Ramos (cell line): ENCODE data around the gene GORASP1.

Experiments
- in situ Hi-C: fragments of 300-500 bp; cut with MboI; formaldehyde crosslinking; loops from one replicate; pipeline ENCODE4 v1.14.3; 2022; ENCODE audit warnings: low sequenced_read_pairs; ENCODE audit not compliant: unreplicated experiment

GORASP1 gene

DNA sequence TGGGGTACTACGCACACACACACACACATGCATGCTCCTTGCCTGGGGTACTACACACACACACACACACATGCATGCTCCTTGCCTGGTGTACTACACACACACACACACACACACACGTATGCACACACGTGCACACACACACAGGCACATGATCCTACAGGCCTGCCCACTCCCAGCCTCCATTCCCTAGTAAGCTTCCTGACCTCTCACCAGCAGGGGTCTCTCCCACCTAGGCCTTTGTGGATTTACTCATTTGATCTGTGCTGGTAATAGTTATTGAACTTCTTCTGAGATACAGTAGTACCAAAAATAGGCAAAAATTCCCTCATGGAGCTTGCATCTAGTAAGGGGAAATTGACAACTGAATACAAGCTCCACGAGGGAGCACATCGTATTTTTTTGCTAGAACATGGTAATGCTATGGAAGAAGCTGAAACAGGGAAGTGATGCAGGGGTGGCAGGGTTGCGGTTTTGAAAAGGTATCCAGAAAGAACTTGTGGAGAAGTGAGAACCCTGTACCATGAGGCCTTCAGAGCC is 19.2 kb upstream of the GORASP1 start:
- in situ Hi-C loops, result no loop called here

DNA sequence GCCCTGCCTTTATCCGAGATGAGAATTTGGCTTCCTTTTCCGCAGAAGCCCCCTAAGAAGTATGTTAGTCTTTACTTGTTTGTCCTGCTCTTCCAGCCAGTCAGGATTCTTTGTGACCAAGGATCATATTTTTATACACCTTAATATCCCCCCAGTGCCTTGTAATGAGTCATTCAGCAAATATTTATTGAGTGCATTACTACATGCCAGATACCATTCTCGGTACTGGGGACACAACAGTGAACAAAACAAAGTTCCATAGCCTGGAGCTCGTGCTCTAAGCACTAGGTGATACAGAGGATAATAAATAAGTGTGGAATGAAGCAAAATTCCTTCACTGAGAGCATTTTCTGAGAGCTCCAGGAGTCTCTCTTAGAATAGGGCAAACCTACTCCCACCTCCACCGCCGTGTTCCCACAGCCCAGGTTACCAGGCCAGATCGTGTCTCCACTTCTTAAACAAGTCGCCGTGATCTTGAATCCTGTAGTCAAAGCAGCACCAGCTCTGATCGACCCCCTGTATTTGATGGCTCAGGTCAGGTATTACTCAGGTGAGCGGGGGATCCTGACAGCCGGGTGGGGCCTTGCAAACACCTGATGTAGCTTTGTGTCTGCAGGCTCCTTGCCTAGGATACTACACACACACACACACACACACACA is 18.5 kb upstream of the GORASP1 start:
- in situ Hi-C loops, result no loop called here

DNA sequence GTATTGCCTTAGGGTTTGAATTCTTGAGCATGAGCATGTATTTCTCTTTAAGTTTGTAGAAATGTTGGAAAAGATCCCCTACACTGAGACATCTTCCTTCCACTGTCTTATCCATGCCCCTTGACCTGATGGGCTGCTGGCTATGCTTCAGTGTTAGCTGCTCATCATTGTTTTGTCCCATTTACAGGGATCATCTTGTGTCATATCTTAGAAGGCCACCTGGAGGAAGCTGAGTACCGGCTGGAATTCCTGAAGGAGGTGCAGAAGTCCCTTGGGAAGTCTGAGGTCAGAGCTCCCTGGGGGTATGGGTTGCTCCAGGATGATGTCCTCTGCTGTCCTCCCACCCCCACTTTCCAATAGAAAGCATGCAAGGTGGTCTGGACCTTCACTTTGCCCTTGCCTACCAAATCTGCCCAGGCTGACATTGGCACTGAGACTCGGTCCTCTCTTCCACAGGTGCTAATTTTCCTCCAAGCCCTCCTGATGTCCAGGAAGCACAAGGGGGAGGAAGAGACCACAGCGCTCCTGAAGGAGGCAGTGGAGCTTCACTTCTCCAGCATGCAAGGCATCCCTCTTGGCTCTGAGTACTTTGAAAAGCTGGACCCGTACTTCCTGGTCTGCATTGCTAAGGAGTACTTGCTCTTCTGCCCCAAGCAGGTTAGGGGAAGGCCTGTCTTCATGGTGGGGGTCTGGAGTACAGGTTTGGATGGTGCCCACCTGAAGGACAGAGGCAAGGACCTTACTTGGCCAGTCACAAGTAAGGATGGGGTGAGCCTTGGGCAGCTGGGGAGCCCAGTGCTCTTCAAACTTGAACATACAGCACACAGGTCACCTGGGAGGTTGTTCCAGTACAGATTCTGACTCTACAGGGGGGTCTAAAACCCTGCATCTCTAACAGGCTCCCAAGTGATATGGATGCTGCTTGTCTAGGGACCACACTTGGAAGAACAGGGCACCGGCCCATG is 17.7 kb upstream of the GORASP1 start:
- in situ Hi-C loops, result no loop called here

DNA sequence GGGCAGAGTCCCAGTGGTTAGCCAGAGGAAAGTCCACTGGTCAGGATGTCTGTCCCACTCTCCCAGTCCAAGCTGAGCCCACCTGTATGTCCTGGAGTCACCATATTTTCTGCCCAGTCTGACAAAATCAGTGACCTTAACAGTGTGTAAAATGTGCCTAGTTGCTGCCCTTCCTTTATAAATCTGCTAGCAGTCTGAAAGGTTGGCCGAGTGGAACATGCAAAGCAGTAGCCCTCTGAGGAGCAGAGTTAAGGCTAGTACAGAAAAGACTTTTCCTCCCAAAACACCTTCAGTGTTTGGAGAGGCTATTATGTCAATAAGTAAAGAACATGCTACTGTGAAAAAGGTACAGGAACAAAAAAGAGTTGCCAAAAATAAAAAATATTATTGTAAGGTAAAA is 15.4 kb upstream of the GORASP1 start:
- in situ Hi-C loops, result no loop called here

DNA sequence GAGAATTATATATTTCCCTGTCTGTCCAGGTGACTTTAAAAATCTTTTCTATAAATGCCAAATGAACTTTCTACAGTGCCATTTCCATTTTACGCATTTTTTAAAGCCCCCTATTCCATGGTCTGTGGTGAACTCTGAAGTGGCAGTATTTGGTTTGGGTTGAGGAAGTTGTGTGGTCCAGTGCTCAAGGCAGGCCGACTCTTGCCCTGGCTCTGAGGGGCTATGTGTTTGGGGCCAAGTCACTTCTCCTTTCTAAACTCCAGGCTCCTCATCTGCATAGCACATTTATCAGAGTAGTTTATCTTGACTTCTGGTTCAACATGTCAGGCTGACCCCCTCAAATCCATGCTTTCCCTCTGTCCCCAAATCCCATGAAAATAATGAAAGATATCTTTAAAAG is 14.2 kb upstream of the GORASP1 start:
- in situ Hi-C loops, result no loop called here

DNA sequence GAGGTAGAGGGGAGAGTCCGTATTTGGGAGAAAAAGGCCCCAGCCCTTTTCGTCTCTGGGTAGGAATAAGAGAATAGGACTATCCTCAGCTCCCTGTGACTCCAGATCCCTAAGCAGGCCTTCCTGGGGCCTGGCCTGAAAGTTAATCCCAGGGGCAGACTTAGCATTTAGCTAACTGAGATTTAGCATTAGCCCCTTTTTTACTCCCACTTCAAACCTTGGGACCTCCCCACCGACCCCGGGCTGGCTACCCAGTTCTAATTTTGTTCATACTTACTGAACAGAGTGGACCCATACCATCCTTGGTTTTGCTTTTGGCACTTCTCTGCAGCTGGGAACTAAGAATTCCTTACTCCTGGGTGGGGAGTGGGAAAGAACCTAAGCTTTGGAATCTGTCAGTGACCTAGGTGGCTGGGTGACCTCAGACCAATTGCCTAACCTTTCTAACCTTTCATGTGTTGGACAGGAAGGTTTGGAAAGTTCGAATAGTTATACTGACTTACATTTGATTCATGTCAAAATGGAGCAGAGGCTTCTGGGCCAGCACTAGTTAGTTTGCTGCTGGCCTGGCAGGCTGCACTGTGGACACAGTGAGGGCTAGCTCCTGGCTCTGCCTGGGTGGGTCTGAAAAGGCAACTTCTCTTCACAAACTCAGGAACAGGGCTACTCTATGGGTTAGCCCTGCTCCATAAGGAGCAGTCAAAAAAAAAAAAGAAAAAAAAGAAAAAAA is 11.7 kb upstream of the GORASP1 start:
- in situ Hi-C loops, result no loop called here

- in situ Hi-C loops, result no loop called here
Observed at GRCh38 chr3:39118079-39118478, 10.7 kb upstream of the GORASP1 start.

DNA sequence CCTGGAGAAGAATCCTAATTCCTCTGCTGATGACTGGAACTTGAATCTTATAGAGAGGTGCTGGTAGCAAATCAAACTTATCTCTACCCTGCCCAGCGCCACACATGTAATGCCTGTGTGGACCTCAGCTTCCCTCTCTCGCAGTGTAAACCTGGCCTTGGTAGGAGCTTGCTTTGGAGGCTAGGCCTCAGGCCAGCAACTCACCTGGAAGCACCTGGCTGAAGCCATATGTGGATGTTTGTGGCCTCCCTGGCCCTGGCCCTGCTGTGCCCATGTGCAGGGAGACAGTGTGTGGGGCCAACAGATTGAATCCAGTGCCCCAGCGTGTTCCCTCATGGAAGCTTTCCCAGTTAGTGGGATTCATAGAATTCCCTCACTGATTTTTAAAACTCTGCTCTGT is 8.4 kb upstream of the GORASP1 start:
- in situ Hi-C loops, result no loop called here

DNA sequence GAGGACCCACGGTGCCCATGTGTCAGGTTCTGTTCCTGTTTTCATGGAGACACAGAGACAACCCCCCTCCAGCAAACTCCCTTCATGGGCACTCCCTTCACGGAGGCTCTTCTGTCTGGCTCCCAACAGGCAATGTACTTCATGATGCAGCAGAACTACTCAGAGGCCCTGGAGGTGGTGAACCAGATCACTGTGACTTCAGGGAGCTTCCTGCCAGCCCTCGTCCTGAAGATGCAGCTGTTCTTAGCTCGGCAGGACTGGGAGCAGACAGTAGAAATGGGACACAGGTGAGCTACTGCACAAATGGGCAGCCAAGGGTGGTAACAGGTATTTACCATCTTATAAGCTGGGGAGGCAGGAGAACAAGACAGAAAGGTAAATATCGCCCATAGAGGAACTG is 7.0 kb upstream of the GORASP1 start:
- in situ Hi-C loops, result no loop called here

DNA sequence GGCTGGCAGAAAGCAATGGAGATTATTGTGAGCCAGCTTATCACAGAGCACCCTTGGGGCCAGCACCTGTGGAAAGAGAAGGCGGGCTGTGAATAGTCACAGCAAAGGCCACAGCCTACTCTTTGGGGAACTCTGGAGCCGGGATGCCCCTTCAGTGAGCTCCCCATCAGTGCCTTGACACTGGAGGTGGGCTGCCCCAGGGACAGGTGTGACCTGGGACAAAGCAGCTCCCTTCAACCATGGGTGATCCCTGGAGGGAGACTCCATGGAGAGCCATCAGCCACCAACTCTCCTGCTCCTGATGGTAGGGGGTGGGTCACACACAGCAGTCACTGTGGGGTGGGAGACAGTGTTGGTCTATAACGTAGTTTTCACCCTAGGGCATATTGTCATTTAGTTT is 5.9 kb upstream of the GORASP1 start:
- in situ Hi-C loops, result no loop called here

GRCh38 chr3:39112535-39112934 is 5.1 kb upstream of the GORASP1 start:
- in situ Hi-C loops, result no loop called here

- in situ Hi-C loops, result no loop called here
Observed at GRCh38 chr3:39112113-39112512, 4.7 kb upstream of the GORASP1 start.

DNA sequence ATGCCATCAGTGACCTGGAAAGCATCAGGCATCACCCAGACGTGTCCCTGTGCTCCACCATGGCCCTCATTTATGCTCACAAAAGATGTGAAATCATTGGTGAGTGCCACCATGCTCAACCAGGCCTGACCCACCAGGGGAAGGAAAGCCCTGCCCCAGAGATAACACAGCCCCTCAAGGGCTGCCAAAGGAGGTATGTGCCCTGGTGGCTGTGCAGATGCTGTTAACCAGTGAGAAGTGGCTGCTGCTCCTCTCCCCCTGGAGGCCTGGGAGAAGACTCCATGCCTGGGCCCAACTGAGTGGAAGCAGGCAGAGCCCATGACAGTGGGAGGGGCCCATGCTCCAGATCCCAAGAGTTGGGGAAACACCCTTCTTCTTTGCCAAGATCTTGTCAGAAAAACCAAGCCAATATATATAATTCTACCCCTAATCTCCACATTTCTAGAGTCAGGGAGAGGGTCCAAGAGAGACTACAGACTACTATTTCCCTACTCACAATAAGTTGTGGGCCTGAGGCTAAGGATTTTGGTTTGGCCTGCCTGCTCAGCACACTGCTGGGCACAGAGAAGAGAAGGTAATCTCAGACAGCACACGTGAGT is 2.7 kb upstream of the GORASP1 start:
- in situ Hi-C loops, result no loop called here

DNA sequence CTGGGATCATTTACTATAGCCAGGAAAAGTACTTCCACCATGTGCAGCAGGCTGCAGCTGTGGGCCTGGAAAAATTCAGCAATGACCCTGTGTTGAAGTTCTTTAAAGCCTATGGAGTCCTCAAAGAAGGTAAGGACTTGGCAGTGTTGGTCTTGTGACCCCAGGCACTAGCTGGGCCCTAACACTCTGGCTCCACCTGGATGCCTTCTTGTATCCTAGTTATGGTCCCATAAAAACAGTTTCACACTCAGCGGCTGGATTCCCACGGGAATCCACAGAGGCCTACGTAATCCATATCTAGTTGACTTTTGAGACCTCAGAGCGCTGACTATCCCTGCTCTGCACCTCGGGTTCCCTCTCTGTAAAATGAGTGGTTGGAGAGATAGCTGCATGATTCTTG is 1.7 kb upstream of the GORASP1 start:
- in situ Hi-C loops, result no loop called here

DNA sequence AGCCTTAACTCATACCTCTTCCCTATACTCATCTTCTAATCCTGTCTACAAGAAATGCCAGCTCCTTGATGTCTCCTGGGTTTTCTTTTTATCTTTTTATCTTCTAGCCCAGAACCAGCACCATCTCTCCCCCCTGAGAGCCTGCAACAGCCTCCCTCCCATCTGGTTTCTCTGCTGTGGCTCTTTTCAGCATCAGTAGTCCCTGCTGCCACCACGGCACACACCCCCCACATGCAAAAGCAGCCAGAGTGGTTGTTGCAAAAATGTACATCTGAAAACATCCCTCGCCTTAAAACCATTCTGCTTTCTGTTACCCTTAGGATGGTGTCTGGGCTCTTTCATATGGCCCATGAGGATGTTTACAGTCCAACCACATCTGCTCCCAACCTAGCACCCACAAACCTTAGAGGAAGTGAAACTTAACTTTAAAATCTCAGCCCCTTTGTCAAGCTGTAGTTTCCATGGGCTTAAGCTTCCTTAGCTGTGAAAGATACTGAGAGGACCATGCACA is 828 bp upstream of the GORASP1 start:
- in situ Hi-C loops, result no loop called here

DNA sequence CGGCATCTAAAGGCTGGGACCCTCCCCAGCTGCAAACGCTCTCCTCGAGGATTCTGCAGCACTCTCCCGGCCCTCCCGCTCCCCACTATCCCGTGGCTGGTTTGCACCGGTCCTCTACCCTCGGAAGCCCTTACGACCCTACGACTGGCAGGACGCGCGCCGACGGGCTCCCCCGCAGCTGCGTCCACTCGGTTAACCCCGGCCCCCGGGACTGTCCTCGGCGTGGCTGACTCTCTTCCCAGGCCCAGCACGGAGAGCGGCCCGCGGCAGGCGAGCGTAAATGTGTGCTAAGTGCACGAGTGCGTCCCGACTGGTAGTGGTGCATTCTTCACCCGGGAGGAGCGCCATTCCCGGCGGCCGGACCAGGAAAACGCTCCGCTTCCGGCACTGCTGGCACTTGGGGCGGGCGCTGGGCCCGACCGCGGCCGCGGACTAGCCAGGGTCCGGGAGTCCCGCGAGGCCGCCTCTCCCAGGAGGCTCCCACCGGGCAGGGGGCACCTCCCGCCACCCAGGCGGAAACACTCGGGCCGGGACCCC is 508 bp downstream of the GORASP1 start:
- in situ Hi-C loops, result no loop called here

- in situ Hi-C loops, result no loop called here
Observed at GRCh38 chr3:39106281-39106811, 1.1 kb downstream of the GORASP1 start.

- in situ Hi-C loops, result no loop called here
Observed at GRCh38 chr3:39105687-39106063, 1.8 kb downstream of the GORASP1 start.

DNA sequence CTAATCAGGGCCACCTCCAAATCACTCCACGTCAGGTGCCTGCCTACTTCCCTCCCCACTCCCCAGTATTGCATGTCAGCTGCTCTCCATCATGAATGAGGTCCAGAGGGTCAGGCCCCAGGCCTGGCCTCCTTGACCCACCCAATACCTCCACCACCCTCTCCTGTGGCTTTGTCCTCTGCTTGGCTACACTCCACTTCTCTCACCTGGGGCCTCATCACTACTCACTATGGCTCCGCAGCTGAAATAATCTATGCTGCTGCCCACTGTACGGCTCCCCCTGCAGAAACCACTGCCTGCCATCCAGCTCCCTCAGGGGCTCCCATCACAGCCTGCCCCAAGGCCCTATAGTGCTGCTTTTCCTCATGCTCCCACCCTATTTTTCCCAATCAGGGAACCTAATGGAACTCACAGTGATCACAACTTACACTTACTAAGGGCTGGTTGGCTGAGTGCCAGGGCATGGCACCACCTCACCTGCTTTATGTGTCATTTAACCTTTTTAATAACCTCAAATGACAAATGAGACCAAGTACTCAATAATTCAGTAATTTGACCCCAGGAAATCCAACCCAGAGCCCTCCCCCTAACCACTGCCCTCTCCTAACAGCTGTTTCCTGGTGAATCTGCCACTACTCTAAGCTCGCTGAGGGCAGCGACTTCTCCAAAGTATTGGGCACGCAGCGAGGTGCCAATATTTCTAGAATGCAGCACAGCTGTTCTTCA is 2.3 kb downstream of the GORASP1 start:
- in situ Hi-C loops, result no loop called here
